Measurements from ENCODE around the gene SEMA4A.
"Not testable (repeated sequence)": the region's sequence is repeated elsewhere in the genome, so short reads cannot be mapped to it uniquely, and the experiment has no call there.

SEMA4A gene

DNA sequence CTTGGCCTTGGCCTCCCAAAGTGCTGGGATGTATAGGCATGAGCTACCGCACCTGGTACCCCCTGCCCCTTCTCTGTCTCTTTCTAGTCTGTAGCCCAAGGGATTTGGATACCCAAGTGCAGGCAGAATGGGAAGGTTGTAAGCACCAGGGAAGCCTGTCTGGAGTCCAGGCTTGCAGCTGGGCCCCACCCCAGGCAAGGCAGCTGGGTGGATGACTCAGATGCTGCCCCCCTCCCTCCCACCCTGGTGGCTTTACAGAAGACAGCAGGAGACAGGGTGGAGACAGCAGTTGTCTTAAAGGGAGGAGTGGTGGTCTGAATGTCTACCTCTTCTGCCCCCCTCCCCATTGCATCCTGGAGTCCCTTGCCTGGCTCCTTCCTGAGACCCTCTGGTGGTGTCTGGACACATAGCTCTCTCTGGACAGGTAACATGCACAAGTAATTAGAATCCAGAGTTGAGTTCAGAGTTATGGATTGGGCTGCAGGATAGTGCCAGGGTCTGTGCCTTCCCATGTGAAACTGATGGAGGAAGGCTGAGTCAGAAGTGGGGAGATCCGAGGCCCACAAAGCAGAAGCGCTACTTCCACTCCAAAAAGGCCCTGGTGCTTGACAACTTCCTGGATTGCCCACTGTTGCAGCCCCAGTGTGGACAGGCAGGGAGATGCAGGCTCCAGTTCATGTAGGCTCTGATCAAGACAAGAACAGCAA lies 33.7 kb upstream of the SEMA4A start:
- DNase-seq = peak; percentile 94

GRCh38 chr1:156120318-156120717 lies 33.1 kb upstream of the SEMA4A start:
- DNase-seq = no peak

DNA sequence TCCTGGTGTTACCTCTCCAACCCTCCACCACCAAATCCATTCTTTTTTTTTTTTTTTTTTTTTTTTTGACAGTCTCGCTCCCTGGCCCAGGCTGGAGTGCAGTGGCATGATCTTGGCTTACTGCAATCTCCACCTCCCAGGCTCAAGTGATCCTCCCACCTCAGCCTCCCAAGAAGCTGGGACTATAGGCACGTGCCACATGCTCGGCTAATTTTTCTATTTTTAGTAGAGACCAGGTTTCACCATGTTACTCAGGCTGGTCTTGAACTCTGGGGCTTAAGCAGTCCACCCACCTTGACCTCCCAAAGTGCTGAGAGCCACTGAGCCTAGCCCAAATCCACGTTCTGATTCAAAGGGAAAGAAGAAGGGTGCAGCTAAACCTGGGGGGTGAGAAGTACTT lies 32.4 kb upstream of the SEMA4A start:
- not testable (repeated sequence) for DNase-seq

GRCh38 chr1:156121457-156121856 lies 31.9 kb upstream of the SEMA4A start:
- no peak for DNase-seq

DNA sequence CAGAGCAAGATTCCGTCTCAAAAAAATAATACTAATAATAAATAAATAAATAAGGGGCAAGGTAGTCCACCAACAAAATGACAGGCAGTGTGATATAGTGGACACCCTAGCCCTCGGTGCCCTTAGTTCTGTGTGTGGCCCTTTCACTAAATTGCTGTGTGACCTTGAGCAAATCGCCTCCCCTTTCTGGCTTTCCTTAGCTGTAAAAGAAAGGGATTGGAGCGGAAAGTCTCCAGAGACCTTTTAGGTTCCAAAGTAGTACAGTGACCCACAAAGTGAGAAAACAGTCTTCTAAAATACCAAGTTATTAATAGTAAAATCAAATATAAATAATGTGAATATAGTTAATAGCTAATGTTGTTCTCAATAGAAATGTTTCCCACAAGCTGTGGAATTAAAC lies 31.3 kb upstream of the SEMA4A start:
- DNase-seq = no peak

DNA sequence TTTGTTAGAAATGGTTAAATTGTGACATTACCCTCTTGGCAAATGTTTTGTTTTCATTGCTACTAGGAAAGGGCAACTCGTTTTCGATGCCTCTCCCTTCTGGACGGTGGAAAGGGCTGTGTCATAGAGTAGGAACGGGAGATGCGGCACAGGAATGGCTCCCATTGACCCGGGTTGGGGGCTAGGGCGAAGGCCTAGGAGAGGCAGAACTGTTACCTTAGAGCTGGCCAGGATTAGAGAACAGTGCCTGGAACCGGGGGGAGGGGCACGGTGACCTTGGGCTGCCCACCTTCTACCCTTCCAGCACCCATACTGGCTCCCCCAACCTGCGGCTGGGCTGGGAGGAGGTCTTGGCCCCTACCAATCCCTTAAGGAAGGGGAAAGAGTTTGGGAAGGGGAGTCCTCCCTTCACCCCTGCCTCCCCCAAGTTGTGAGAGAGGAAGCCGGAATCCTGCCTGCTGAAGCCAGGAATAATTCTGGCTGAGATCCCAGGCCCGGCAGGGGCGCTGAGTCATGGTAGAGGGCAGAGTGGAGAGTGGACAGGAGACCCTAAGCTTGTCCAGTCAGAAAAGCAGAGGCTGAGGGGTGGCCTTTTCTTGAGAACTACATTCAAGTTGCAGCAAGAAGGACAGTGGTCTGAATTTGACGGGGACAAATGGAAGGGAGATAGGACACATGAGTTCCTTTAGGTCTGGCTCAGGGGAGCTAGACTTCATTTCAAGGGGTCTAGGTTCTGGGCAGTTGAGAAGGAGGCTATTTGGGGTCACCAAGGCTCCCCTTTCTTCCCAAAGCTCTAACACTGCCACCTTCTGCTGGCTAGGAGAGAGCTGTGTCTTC lies 30.6 kb upstream of the SEMA4A start:
- DNase-seq = peak; percentile 33

DNA sequence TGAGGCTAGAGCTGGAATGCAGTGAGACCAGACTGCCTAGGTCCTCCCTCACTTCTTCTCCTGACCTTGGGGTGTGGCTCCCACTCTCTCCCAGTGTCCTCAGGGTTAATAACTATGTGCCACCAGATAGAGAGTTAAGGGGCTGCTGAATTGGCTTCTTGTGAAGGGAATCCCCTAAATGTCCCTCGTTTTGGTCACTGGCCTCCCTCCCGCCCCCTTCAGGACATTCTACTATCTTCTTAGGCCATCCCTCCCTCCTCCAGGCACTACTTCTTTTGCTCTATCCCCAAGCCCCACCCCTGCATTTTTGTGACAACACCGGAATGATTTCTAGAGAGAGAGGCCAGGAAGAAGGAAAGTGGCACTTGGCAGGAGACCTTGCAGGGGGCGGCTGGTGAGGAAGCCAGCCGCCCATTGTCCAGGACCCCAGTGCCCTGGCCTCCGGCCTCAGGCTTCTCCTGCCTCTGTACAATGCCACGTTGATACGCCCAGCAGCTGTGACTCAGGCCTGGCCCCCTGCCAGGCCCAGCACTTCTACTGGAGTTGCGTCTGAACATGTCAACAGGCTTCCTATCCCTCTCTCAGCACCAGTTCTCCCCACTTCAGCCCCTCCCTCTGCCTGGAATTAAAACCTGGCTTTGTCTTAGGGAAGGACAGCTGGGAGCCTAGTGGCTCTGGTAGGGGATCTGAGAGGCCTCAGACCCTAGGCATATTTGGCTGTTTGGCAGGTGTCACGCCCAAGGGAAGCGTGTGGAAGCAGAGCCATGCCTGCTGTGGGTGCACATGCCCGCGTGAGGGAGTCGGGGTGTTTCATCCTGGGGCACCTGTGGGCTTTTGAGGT lies 29.8 kb upstream of the SEMA4A start:
- peak; percentile 89 for DNase-seq

DNA sequence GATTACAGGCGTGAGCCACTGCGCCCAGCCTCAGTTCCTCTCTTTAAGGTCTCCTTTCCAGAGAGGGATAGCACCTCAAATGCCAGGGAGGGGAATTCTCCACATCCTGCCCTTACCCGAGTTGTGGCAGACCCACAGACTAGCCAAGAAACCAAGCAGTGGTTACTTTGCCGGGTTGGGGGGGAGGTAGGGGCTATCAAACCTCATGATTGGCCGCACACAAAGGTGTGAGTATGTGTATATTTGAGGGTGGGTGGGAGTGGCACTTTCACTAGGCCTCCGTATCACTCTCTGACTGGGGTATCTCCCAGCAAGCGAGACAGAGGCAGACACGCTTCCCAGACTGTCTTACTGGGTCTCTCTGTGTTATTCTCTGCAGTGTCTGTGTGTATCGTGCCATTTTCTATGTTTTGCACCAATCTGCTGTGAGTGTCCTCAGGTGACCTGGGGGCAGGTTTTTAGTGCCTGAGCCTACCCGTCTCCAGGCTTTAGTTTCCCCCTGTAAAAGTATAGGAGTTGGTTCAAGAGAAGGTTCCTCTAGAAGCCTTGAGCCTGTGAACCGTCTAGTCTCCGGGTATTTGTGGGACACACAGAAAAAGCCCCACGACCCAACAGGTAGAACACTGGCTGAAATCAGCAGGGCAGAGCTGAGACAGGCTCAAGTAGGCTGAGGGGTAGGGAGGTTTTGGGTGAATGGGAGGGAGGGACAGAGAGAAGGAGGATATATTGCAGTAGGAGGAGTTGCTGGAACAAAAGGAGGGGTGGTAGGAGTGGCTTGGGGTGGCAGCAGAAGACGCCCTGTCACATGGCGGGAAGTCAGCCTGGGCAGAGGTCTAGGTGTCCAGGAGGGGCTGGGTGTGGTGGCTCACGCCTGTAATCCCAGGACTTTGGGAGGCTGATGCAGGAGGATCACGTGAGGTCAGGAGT lies 28.6 kb upstream of the SEMA4A start:
- no peak for DNase-seq

GRCh38 chr1:156125544-156125943 lies 27.8 kb upstream of the SEMA4A start:
- DNase-seq = not testable (repeated sequence)

GRCh38 chr1:156126043-156126629 lies 27.2 kb upstream of the SEMA4A start:
- peak; percentile 86 for DNase-seq

GRCh38 chr1:156126630-156127534 lies 26.5 kb upstream of the SEMA4A start:
- peak; percentile 90 for DNase-seq

GRCh38 chr1:156128308-156128653 lies 25.1 kb upstream of the SEMA4A start:
- no peak for DNase-seq

GRCh38 chr1:156128654-156129597 lies 24.5 kb upstream of the SEMA4A start:
- DNase-seq = no peak

GRCh38 chr1:156129687-156130577 lies 23.5 kb upstream of the SEMA4A start:
- peak; percentile 57 for DNase-seq

DNA sequence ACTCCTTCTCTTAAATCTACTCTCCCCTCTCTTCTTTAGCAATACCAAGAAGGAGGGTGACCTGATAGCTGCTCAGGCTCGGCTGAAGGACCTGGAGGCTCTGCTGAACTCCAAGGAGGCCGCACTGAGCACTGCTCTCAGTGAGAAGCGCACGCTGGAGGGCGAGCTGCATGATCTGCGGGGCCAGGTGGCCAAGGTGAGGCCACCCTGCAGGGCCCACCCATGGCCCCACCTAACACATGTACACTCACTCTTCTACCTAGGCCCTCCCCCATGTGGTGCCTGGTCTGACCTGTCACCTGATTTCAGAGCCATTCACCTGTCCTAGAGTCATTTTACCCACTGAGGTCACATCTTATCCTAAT lies 22.8 kb upstream of the SEMA4A start:
- no peak for DNase-seq

DNA sequence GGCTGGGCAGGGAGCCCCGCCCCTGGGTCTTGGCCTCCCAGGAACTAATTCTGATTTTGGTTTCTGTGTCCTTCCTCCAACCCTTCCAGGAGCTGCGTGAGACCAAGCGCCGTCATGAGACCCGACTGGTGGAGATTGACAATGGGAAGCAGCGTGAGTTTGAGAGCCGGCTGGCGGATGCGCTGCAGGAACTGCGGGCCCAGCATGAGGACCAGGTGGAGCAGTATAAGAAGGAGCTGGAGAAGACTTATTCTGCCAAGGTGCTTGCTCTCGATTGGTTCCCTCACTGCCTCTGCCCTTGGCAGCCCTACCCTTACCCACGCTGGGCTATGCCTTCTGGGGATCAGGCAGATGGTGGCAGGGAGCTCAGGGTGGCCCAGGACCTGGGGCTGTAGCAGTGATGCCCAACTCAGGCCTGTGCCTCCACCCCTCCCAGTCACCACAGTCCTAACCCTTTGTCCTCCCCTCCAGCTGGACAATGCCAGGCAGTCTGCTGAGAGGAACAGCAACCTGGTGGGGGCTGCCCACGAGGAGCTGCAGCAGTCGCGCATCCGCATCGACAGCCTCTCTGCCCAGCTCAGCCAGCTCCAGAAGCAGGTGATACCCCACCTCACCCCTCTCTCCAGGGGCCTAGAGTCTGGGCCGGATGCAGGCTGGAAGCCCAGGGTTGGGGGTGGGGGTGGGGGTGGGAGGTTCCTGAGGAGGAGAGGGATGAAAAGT lies 18.5 kb upstream of the SEMA4A start:
- DNase-seq = no peak

DNA sequence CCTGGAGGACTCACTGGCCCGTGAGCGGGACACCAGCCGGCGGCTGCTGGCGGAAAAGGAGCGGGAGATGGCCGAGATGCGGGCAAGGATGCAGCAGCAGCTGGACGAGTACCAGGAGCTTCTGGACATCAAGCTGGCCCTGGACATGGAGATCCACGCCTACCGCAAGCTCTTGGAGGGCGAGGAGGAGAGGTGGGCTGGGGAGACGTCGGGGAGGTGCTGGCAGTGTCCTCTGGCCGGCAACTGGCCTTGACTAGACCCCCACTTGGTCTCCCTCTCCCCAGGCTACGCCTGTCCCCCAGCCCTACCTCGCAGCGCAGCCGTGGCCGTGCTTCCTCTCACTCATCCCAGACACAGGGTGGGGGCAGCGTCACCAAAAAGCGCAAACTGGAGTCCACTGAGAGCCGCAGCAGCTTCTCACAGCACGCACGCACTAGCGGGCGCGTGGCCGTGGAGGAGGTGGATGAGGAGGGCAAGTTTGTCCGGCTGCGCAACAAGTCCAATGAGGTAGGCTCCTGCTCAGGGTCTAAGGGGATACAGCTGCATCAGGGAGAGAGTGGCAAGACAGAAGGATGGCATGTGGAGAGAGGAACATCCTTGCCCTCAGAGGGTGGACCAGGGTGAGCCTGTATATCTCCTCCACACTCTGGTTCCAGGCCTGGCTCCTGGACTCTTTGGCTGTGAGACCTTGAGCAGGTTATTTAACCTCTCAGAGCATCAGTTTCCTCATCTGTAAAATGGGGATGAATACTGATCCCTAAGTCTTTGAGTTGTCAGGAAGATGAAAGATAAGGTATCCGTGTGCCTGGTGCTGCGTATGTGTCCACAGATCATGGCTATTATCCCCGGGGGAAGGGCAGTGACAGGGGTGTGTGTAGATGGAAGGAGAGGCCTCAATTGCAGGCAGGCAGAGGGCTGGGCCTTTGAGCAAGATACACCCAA lies 17.2 kb upstream of the SEMA4A start:
- no peak for DNase-seq
